Measurements from ENCODE around the gene BSPRY. TPM values are rescaled to one million over a fixed set of nuclear protein-coding genes. Genes with fewer than 3 reads are reported as not detected.
"Not testable (repeated sequence)": the region's sequence is repeated elsewhere in the genome, so short reads cannot be mapped to it uniquely, and the experiment has no call there.

The BSPRY gene
- total and polyA plus RNA-seq, 7 donors, result 0.27 to 23.6 (median 0.66) TPM

DNA sequence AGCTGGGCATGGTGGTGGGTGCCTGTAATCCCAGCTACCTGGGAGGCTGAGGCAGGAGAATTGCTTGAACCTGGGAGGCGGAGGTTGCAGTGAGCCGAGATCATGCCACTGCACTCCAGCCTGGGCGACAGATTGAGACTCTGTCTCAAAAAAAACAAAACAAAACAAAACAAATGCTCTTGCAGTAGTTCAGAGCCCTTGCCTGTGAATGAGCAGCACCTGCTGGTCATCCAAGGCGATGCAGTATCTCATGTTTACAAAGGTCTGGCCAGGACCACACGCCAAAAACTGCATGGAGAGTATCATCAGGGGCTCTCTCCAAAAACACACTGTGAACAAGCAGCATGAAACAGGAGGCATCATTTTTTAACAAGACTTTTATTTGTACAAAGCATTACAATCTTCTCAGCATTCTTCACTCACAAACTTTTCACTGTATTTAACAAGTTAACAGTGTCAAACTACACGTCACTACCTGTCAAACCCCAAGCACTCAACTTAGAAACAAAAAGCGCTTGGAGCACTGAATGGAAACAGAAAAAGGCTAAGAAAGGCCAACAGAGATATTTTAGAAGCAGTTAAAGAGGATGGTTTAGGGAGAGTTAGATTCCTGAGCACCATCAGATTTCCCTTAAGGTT, 57.7 kb downstream of the BSPRY start:
- TF ChIP-seq CTCF (IDR thresholded peaks at IDR 0.05), result peak; percentile 60 to 81 (median 70)
- intact Hi-C loops (cut with DNase I); H3K27me3 ChIP-seq; H3K9me3 ChIP-seq; H3K4me3 ChIP-seq: not testable (repeated sequence)
- peaks cover 0 to 20% (median 8%) of the 10 kb centered on the region in 4 donors for H3K36me3 ChIP-seq
- peak; percentile 83 for DNase-seq
- 23 to 35% methylated on average over 7 of the region's 7 CpGs for WGBS, 2 donors
- H3K4me1 ChIP-seq, result peaks cover 0 to 24% (median 20%) of the 10 kb centered on the region in 4 donors
- peak overlapping the region in 2 of 4 donors; percentile 33 to 47 for H3K27ac ChIP-seq

- intact Hi-C loops (cut with DNase I), result no loop called here
- H3K36me3 ChIP-seq, result peaks cover 0 to 20% (median 8%) of the 10 kb centered on the region in 4 donors
- peak overlapping the region; percentile 93 to 98 (median 94) for H3K27ac ChIP-seq
- DNase-seq, result no peak
- peak overlapping the region; percentile 57 to 84 (median 72) for H3K4me3 ChIP-seq
- WGBS, 2 donors, result 17 to 37% methylated on average over 10 of the region's 10 CpGs
- H3K9me3 ChIP-seq, result no peaks in the 10 kb centered on the region
- no peak for TF ChIP-seq POLR2A (IDR thresholded peaks at IDR 0.05)
- no peak for TF ChIP-seq POLR2AphosphoS5 (IDR thresholded peaks at IDR 0.05)
- TF ChIP-seq CTCF (IDR thresholded peaks at IDR 0.05), result no peak
- no peak for TF ChIP-seq EP300 (IDR thresholded peaks at IDR 0.05)
- H3K27me3 ChIP-seq, result no peaks in the 10 kb centered on the region
- H3K4me1 ChIP-seq, result peaks cover 0 to 24% (median 20%) of the 10 kb centered on the region in 4 donors
Measured at GRCh38 chr9:113409481-113409880, 60.1 kb downstream of the BSPRY start.

GRCh38 chr9:113409883-113410206, 60.5 kb downstream of the BSPRY start:
- Histone ChIP-seq H3K36me3 (peaks cover 0 to 20% (median 8%) of the 10 kb centered on the region in 4 donors), H3K9me3 (no peaks in the 10 kb centered on the region), H3K27me3 (no peaks in the 10 kb centered on the region), H3K4me3 (peak overlapping the region; percentile 57 to 84 (median 72)), H3K27ac (peak overlapping the region; percentile 93 to 98 (median 94)), H3K4me1 (peaks cover 0 to 24% (median 20%) of the 10 kb centered on the region in 4 donors)
- intact Hi-C loops (cut with DNase I), result loop anchor here (1.0 to 10.0 kb wide), 3 partner anchors 135 to 355 kb away; partner anchors contain the start of genes CDC26, FKBP15, PRPF4 and SLC31A1
- DNase-seq, result no peak
- TF ChIP-seq POLR2AphosphoS5 (IDR thresholded peaks at IDR 0.05) (no peak), EP300 (IDR thresholded peaks at IDR 0.05) (no peak), POLR2A (IDR thresholded peaks at IDR 0.05) (no peak), CTCF (IDR thresholded peaks at IDR 0.05) (no peak)
- WGBS, 2 donors, result 0 to 1% methylated on average over 20 of the region's 20 CpGs

GRCh38 chr9:113410207-113410864, 61.0 kb downstream of the BSPRY start, which contains the start of the genes C9orf43 and POLE3:
Gene C9orf43, plus strand, starts transcription at chr9:113410747. Its CDS starts 2,747 bp downstream, at chr9:113413494.
Gene POLE3, minus strand, starts transcription at chr9:113410675. Its CDS starts 382 bp downstream, at chr9:113410293.
- Histone ChIP-seq H3K4me3 (peak within 1 kb of the TSS; percentile 57 to 84 (median 72)), H3K27me3 (no peaks in the 10 kb centered on the region), H3K36me3 (peaks cover 0 to 20% (median 8%) of the 10 kb centered on the region in 4 donors), H3K27ac (peak within 1 kb of the TSS; percentile 93 to 98 (median 94)), H3K4me1 (peaks cover 0 to 24% (median 20%) of the 10 kb centered on the region in 4 donors), H3K9me3 (no peaks in the 10 kb centered on the region)
- 0% methylated on average over 61 of the region's 61 CpGs for WGBS, 2 donors
- intact Hi-C loops (cut with DNase I), result loop anchor here (1.0 to 10.0 kb wide), 3 partner anchors 135 to 356 kb away; partner anchors contain the start of genes CDC26, FKBP15, PRPF4 and SLC31A1
- DNase-seq, result peak; percentile 97
- peak; percentile 85 to 94 (median 87) for TF ChIP-seq POLR2AphosphoS5 (IDR thresholded peaks at IDR 0.05)
- no peak for TF ChIP-seq CTCF (IDR thresholded peaks at IDR 0.05)
- TF ChIP-seq EP300 (IDR thresholded peaks at IDR 0.05), result peak in 2 of 4 donors; percentile 7 to 33
- peak; percentile 68 to 74 for TF ChIP-seq POLR2A (IDR thresholded peaks at IDR 0.05)
